Measurements from ENCODE around the gene ZNF776. TPM values are rescaled to one million over a fixed set of nuclear protein-coding genes. Genes with fewer than 3 reads are reported as not detected.

The ZNF776 gene
- polyA plus RNA-seq, 1 experiment = 12.0 TPM

DNA sequence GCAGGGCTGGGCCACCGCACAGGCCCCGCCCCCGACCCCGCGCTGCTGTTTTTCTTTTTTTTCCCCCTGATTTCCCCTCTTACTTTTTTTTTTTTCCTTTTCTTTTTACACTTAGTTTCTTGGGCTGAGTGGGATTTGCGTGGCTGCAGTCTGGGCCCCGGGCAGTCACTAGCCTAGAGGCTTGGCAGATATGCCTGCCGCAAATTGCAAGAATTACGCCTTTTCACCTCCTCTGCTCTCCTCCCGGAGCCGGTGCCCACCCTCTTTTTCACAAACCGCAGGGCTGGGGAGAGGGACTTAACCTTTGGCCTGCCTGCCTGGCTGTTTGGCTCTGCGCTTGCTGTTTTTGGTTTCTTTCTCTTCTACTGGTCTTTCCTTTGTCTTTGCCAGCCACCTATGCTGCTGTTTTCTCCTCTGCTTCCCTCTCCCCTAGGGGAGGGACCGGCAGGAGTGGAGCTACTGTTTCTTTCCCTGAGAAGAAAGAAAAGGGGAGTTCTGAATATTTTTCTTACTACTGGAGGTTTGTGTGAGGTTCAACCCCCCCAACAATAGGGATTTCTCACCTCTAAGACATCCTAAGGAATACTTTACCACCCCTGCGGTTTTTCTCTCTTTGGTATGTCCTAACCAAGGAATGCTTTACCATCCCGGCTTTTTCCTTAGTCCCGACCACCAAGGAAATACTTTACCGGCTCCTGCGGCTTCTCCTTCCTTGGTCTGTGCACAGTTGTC is 57.1 kb downstream of the ZNF776 start:
- ChIA-PET CTCF (interaction anchor here (0.7 kb wide), 1 partner anchor 8 kb away, joined by 3 read pairs; no protein-coding TSS in a partner anchor), POLR2A (interaction anchor here (0.7 kb wide), 1 partner anchor 9 kb away, joined by 3 read pairs; no protein-coding TSS in a partner anchor)
- peak; percentile 34 for DNase-seq (ENCODE audit: low read depth)
- Histone ChIP-seq H3K36me3 (ENCODE audit: control insufficient read depth, insufficient read depth, low read length) (peaks cover 2% of the 10 kb centered on the region; the same call in 1 of the 2 replicates), H3K4me3 (ENCODE audit: low read depth, low read length) (peak overlapping the region; percentile 49), H3K27me3 (ENCODE audit: control insufficient read depth, insufficient read depth, low read length) (no peaks in the 10 kb centered on the region)
- TF ChIP-seq CTCF (IDR thresholded peaks at IDR 0.05; ENCODE audit: insufficient read depth, low read depth, low read length) = no peak

- Histone ChIP-seq H3K36me3 (ENCODE audit: control insufficient read depth, insufficient read depth, low read length) (peaks cover 3% of the 10 kb centered on the region), H3K4me3 (ENCODE audit: low read depth, low read length) (no peak overlapping the region), H3K27me3 (ENCODE audit: control insufficient read depth, insufficient read depth, low read length) (no peaks in the 10 kb centered on the region)
- ChIA-PET POLR2A (no interaction called here), CTCF (no interaction called here)
- DNase-seq (ENCODE audit: low read depth) = no peak
- no peak for TF ChIP-seq CTCF (IDR thresholded peaks at IDR 0.05; ENCODE audit: insufficient read depth, low read depth, low read length)
These were observed 60.9 kb downstream of the ZNF776 start for GRCh38 chr19:57807541-57807940.

Other genes with a start within 250 kb of the ZNF776 start
- 13.0 and 13.1 TPM in 2 replicates for gene ZNF773, start 246.9 kb upstream of the ZNF776 start, polyA plus RNA-seq (2011; rRNA removed)
- 2.5 and 3.8 TPM in 2 replicates for gene ZNF549, start 219.5 kb upstream of the ZNF776 start, polyA plus RNA-seq (2011; rRNA removed)
- gene ZNF550, start 187.0 kb upstream of the ZNF776 start, polyA plus RNA-seq (2011; rRNA removed) = 6.3 and 7.2 TPM in 2 replicates
- gene ZNF416, start 167.9 kb upstream of the ZNF776 start, polyA plus RNA-seq (2011; rRNA removed) = 2.9 and 4.0 TPM in 2 replicates
- 3.9 and 4.9 TPM in 2 replicates for gene ZIK1, start 162.7 kb upstream of the ZNF776 start, polyA plus RNA-seq (2011; rRNA removed)
- gene ZNF530, start 146.9 kb upstream of the ZNF776 start, polyA plus RNA-seq (2011; rRNA removed) = 1.7 and 2.6 TPM in 2 replicates
- gene ZNF134, start 132.6 kb upstream of the ZNF776 start, polyA plus RNA-seq (2011; rRNA removed) = 6.5 and 8.1 TPM in 2 replicates
- gene ZNF211, start 113.6 kb upstream of the ZNF776 start, polyA plus RNA-seq (2011; rRNA removed) = 7.8 and 11.3 TPM in 2 replicates
- not detected in 2 replicates for gene ZSCAN4, start 77.9 kb upstream of the ZNF776 start, polyA plus RNA-seq (2011; rRNA removed)
- 2.8 and 3.3 TPM in 2 replicates for gene ZNF551, start 64.8 kb upstream of the ZNF776 start, polyA plus RNA-seq (2011; rRNA removed)
- gene ZNF154, start 37.6 kb upstream of the ZNF776 start, polyA plus RNA-seq (2011; rRNA removed) = 1.5 and 2.1 TPM in 2 replicates
- 4.4 and 5.0 TPM in 2 replicates for gene ZNF671, start 19.2 kb upstream of the ZNF776 start, polyA plus RNA-seq (2011; rRNA removed)
- gene ZNF586, start 22.9 kb downstream of the ZNF776 start, polyA plus RNA-seq (2011; rRNA removed) = 3.9 and 5.8 TPM in 2 replicates
- 2.1 and 2.5 TPM in 2 replicates for gene ZNF552, start 68.1 kb downstream of the ZNF776 start, polyA plus RNA-seq (2011; rRNA removed)
- gene ZNF587B, start 83.5 kb downstream of the ZNF776 start, polyA plus RNA-seq (2011; rRNA removed) = 2.3 and 4.4 TPM in 2 replicates
- 8.4 and 9.9 TPM in 2 replicates for gene ZNF587, start 103.0 kb downstream of the ZNF776 start, polyA plus RNA-seq (2011; rRNA removed)
- gene ZNF814, start 142.2 kb downstream of the ZNF776 start, polyA plus RNA-seq (2011; rRNA removed) = 4.5 and 5.8 TPM in 2 replicates
- 2.8 and 5.3 TPM in 2 replicates for gene ZNF417, start 169.8 kb downstream of the ZNF776 start, polyA plus RNA-seq (2011; rRNA removed)
- 2.5 and 2.7 TPM in 2 replicates for gene ZNF418, start 188.6 kb downstream of the ZNF776 start, polyA plus RNA-seq (2011; rRNA removed)
- 2.2 and 3.0 TPM in 2 replicates for gene ZNF256, start 200.9 kb downstream of the ZNF776 start, polyA plus RNA-seq (2011; rRNA removed)
- gene C19orf18, start 227.7 kb downstream of the ZNF776 start, polyA plus RNA-seq (2011; rRNA removed) = 0.11 TPM in 1 of 2 replicates, not detected in the other

Measured in BJ (cell line).